Mononuclear cell (primary cell): ENCODE measurements around the gene ENC1. TPM values are rescaled to one million over a fixed set of nuclear protein-coding genes. Genes with fewer than 3 reads are reported as not detected.

Experiments used
- H3K27me3 ChIP-seq: 2 replicates; pipeline ENCODE4 v1.6.0; 2011; ENCODE audit warnings: low read length, control low read depth; ENCODE audit not compliant: insufficient read depth
- H3K4me1 ChIP-seq: 2 replicates; pipeline ENCODE4 v1.5.1; 2011; ENCODE audit warnings: mild to moderate bottlenecking, low read length, control low read depth; ENCODE audit not compliant: insufficient read depth
- H3K4me3 ChIP-seq: 2 replicates; pipeline ENCODE4 v1.5.1; 2011; ENCODE audit warnings: mild to moderate bottlenecking, low read length, moderate library complexity
- H3K9me3 ChIP-seq: 2 replicates; pipeline ENCODE4 v1.5.1; 2011; ENCODE audit warnings: low read depth, mild to moderate bottlenecking, control low read depth, low read length
- total RNA-seq: library from RNA; depleted of rRNA; stranded (reverse); fragments of >200 nt; gene quantifications from one replicate; pipeline ENCODE4 v1.2.3, GENCODE V29; 2012

ENC1 gene
- total RNA-seq, 1 donor, result 31.9 TPM

GRCh38 chr5:74613283-74613682 is 27.2 kb downstream of the ENC1 start:
- H3K4me3 ChIP-seq, result no peak overlapping the region
- no peaks in the 10 kb centered on the region for H3K27me3 ChIP-seq
- H3K4me1 ChIP-seq, result peaks cover 12% of the 10 kb centered on the region
- no peaks in the 10 kb centered on the region for H3K9me3 ChIP-seq

GRCh38 chr5:74612045-74612444 is 28.5 kb downstream of the ENC1 start:
- Histone ChIP-seq H3K9me3 (no peaks in the 10 kb centered on the region), H3K4me1 (peaks cover 12% of the 10 kb centered on the region), H3K27me3 (no peaks in the 10 kb centered on the region)

DNA sequence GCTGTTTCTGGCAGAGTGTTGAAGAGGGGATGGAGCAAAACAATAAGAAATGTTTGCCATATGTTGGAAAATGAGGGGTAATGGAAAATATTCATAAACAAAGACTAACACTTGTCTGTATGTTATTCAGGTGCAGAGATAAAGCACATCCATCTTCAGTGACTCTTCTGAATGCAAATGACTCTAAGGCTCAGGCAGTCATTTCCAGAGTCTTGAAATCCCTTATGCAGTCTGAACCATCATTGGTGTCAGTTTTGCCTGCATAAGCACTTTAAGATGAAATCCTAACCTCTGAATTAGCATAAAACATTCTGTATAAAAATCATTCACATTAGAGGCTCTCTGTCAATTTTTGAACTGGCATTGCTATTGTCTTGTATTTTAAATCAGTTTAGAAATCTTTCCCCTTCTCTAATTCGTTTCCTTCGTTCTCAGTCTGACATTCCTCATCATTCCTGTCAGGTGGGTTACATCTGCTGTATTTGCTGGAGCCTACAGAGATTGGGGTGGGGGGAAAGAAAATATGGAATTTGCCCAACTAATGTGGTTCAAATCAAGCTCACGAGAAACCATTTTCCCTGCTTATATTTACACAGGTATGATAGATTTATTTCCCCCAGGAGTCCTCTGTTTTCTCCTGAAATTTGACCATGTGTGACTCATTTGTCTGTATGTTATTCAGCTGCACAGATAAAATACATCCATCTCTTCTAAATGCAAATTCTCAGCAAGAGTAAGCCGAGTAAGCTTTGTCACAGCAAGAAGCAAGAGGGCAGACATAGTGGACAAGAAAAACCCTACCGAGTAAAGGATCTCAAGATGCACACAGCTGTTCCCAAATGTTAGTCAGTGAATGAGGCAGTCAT is 31.6 kb downstream of the ENC1 start:
- H3K4me1 ChIP-seq, result peaks cover 12% of the 10 kb centered on the region
- H3K27me3 ChIP-seq, result no peaks in the 10 kb centered on the region
- H3K9me3 ChIP-seq, result no peaks in the 10 kb centered on the region
- H3K4me3 ChIP-seq, result no peak overlapping the region

More at GRCh38 chr5:74612045-74612444, 28.5 kb downstream of the ENC1 start:
- H3K4me3 ChIP-seq, result no peak overlapping the region

GRCh38 chr5:74605759-74606158 is 34.8 kb downstream of the ENC1 start:
- H3K27me3 ChIP-seq, result no peaks in the 10 kb centered on the region
- H3K4me1 ChIP-seq, result no peaks in the 10 kb centered on the region
- H3K4me3 ChIP-seq, result no peak overlapping the region
- H3K9me3 ChIP-seq, result no peaks in the 10 kb centered on the region

GRCh38 chr5:74603376-74603775 is 37.2 kb downstream of the ENC1 start:
- Histone ChIP-seq H3K4me1 (no peaks in the 10 kb centered on the region), H3K9me3 (no peaks in the 10 kb centered on the region), H3K27me3 (no peaks in the 10 kb centered on the region), H3K4me3 (no peak overlapping the region)

DNA sequence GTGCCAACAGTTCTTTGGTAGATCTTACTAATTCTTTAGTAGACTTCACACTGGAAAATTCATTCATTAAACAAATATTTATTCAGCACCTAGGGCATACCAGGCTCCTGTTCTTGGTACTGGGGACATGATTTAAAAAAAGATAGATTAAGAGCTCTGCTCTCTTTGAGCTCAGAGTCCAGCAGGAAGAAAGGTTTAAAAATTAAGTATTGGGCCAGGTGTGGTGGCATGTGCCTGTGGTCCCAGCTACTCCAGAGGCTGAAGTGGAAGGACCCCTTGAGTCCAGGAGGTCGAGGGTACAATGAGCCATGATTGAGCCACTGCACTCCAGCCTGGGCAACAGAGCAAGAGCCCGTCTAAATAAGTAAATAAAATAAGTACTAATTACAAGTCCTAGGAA is 41.4 kb downstream of the ENC1 start:
- Histone ChIP-seq H3K4me3 (no peak overlapping the region), H3K9me3 (no peaks in the 10 kb centered on the region), H3K4me1 (no peaks in the 10 kb centered on the region), H3K27me3 (no peaks in the 10 kb centered on the region)

- no peaks in the 10 kb centered on the region for H3K27me3 ChIP-seq
- H3K9me3 ChIP-seq, result no peaks in the 10 kb centered on the region
- no peaks in the 10 kb centered on the region for H3K4me1 ChIP-seq
- H3K4me3 ChIP-seq, result no peak overlapping the region
These were observed 41.8 kb downstream of the ENC1 start for GRCh38 chr5:74598731-74599130.

GRCh38 chr5:74596927-74597326 is 43.6 kb downstream of the ENC1 start:
- Histone ChIP-seq H3K4me1 (no peaks in the 10 kb centered on the region), H3K9me3 (no peaks in the 10 kb centered on the region), H3K4me3 (no peak overlapping the region), H3K27me3 (no peaks in the 10 kb centered on the region)

GRCh38 chr5:74595143-74595925 is 45.2 kb downstream of the ENC1 start:
- no peaks in the 10 kb centered on the region for H3K9me3 ChIP-seq
- no peak overlapping the region for H3K4me3 ChIP-seq
- peaks cover 4% of the 10 kb centered on the region for H3K4me1 ChIP-seq
- H3K27me3 ChIP-seq, result no peaks in the 10 kb centered on the region

- Histone ChIP-seq H3K27me3 (no peaks in the 10 kb centered on the region), H3K9me3 (no peaks in the 10 kb centered on the region), H3K4me3 (no peak overlapping the region), H3K4me1 (peaks cover 4% of the 10 kb centered on the region)
These were observed 46.1 kb downstream of the ENC1 start for GRCh38 chr5:74594137-74595040.

DNA sequence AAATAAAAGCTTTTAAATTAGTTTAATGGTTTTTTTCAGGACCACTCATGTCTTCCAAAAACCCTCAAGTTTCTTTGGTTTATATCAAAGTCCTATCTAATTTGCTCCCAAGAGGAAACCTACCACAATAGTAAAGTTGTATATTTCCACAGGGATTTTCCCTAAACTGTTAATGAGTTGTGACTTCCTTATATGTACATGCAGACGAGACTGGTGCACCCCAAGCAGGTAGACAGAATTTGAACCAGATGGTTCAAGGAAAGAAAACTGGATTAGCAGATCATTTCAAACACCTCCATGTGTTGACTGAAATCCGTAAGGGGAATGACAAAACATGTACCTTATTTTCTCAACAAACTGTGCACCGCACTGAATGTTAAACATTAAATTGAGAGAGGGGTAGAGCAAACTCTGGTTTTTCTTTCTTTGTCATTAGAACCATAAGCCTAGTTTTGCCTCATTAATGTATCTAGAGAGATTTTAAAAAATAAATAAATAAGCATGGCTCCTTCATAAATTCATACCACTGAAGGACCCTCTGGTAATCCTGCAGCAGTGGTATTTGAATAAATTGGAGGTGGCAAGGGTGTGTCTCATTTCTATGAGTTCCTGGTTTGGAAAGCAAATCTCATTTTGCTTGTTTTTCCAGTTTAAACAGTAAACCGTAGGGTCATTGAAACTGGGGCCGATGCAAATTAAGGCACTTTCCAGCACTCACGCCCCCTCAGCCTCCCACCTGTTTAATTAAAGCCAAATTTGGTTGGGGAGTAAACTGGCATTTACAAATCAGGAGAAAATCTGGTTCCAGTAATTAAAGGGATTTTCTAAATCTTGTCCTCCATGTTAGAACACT is 51.1 kb downstream of the ENC1 start:
- no peaks in the 10 kb centered on the region for H3K9me3 ChIP-seq
- H3K4me3 ChIP-seq, result no peak overlapping the region
- peaks cover 4% of the 10 kb centered on the region for H3K4me1 ChIP-seq
- no peaks in the 10 kb centered on the region for H3K27me3 ChIP-seq

GRCh38 chr5:74588415-74588814 is 52.1 kb downstream of the ENC1 start:
- Histone ChIP-seq H3K27me3 (no peaks in the 10 kb centered on the region), H3K4me3 (no peak overlapping the region), H3K4me1 (peaks cover 4% of the 10 kb centered on the region), H3K9me3 (no peaks in the 10 kb centered on the region)

DNA sequence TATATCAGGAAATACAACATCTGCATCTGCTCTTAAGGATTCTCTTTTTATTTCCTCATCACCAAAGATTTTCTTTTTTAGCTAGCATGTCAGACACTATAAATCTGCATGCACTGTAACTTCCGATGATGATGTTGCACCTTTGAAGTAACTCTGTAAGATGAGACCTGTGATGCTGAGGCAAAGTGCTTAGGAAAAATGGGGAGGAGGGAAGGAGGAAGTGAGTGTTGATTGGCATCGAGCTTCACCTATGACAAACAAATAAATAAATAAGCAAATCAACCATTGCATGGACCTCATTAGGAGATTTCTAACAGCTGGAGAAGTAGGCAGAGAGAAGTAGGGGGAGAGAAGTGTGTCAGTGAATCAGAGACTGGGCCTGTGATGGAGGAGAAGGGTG is 52.6 kb downstream of the ENC1 start:
- H3K27me3 ChIP-seq, result no peaks in the 10 kb centered on the region
- H3K4me3 ChIP-seq, result no peak overlapping the region
- H3K9me3 ChIP-seq, result no peaks in the 10 kb centered on the region
- H3K4me1 ChIP-seq, result peaks cover 4% of the 10 kb centered on the region

DNA sequence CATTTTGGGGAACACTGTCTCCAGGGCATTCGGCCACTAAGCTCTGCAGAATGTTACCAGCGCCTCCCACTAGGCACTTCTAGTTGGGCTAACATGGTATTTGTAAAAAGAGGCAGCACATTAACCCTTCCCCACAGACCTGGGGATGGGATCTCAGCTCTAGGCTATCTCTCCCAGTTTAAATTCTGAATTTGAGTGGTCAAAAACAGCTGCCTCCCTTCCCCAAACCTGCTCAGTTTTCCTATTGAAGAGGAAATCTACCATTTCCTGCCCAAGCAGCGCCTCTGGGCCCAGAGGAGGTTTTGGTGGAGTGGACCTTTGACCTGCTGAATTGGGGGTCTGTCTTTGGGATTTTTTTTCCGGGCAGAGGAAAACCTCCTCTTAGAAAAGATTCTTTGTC is 53.2 kb downstream of the ENC1 start:
- Histone ChIP-seq H3K9me3 (no peaks in the 10 kb centered on the region), H3K4me1 (peaks cover 4% of the 10 kb centered on the region), H3K27me3 (no peaks in the 10 kb centered on the region), H3K4me3 (no peak overlapping the region)
